H9 (cell line): ENCODE data around the gene COQ7. TPM values are rescaled to one million over a fixed set of nuclear protein-coding genes. Genes with fewer than 3 reads are reported as not detected.

ENCODE experiments used
- DNase-seq: peaks from one replicate; pipeline ENCODE4 v3.0.0-alpha.2; 2017
- H2AFZ ChIP-seq: one replicate; pipeline ENCODE4 v1.6.1; 2013; ENCODE audit warnings: mild to moderate bottlenecking, low read length, control low read depth, moderate library complexity
- H2AK5ac ChIP-seq: 2 replicates; pipeline ENCODE4 v1.6.1; 2013; ENCODE audit warnings: low read length, control low read depth, mixed read lengths; ENCODE audit not compliant: insufficient read length
- H2BK120ac ChIP-seq: one replicate; pipeline ENCODE4 v1.6.1; 2013; ENCODE audit warnings: low read depth, mild to moderate bottlenecking, low read length, control low read depth, inconsistent platforms; ENCODE audit not compliant: poor library complexity, severe bottlenecking
- H2BK12ac ChIP-seq: 2 replicates; pipeline ENCODE4 v1.6.1; 2013; ENCODE audit warnings: low read length, control low read depth, mixed read lengths, low read depth; ENCODE audit not compliant: insufficient read length
- H2BK15ac ChIP-seq: 2 replicates; pipeline ENCODE4 v1.6.1; 2013; ENCODE audit warnings: low read depth, low read length, control low read depth
- H2BK20ac ChIP-seq: one replicate; pipeline ENCODE4 v1.6.1; 2013; ENCODE audit warnings: low read depth, mild to moderate bottlenecking, low read length, control low read depth, inconsistent platforms; ENCODE audit not compliant: poor library complexity, severe bottlenecking
- H2BK5ac ChIP-seq: 2 replicates; pipeline ENCODE4 v1.6.1; 2013; ENCODE audit warnings: low read length, control low read depth, mixed read lengths; ENCODE audit not compliant: insufficient read length
- H3K14ac ChIP-seq: 2 replicates; pipeline ENCODE4 v1.6.1; 2013; ENCODE audit warnings: low read length, control low read depth; ENCODE audit not compliant: insufficient read depth
- H3K18ac ChIP-seq: 2 replicates; pipeline ENCODE4 v1.6.1; 2013; ENCODE audit warnings: low read depth, mild to moderate bottlenecking, mixed read lengths, low read length, control low read depth; ENCODE audit not compliant: insufficient read length
- H3K23ac ChIP-seq: 2 replicates; pipeline ENCODE4 v1.6.1; 2013; ENCODE audit warnings: low read length, control low read depth, mixed read lengths, low read depth; ENCODE audit not compliant: insufficient read length
- H3K23me2 ChIP-seq: 2 replicates; pipeline ENCODE4 v1.6.1; 2013; ENCODE audit warnings: low read depth, mild to moderate bottlenecking, mixed read lengths, low read length, control low read depth; ENCODE audit not compliant: insufficient read length, poor library complexity, severe bottlenecking
- H3K27ac ChIP-seq: 2 replicates; pipeline ENCODE4 v1.5.1; 2013; ENCODE audit warnings: low read length, control low read depth, mixed read lengths, low read depth; ENCODE audit not compliant: insufficient read length
- H3K27me3 ChIP-seq: 2 replicates; pipeline ENCODE4 v1.6.1; 2013; ENCODE audit warnings: low read length, control low read depth, inconsistent platforms; ENCODE audit not compliant: insufficient read depth
- H3K4ac ChIP-seq: 2 replicates; pipeline ENCODE4 v1.6.1; 2013; ENCODE audit warnings: low read depth, mild to moderate bottlenecking, control low read depth, inconsistent platforms, low read length, moderate library complexity
- H3K4me1 ChIP-seq: 2 replicates; pipeline ENCODE4 v1.6.1; 2013; ENCODE audit warnings: low read length, control low read depth, inconsistent platforms; ENCODE audit not compliant: insufficient read depth
- H3K4me2 ChIP-seq: 2 replicates; pipeline ENCODE4 v1.6.1; 2013; ENCODE audit warnings: low read length, control low read depth, mixed read lengths; ENCODE audit not compliant: insufficient read length, insufficient read depth
- H3K56ac ChIP-seq: 2 replicates; pipeline ENCODE4 v1.6.1; 2013; ENCODE audit warnings: low read depth, mild to moderate bottlenecking, mixed read lengths, low read length, control low read depth; ENCODE audit not compliant: insufficient read length
- H3K79me1 ChIP-seq: 2 replicates; pipeline ENCODE4 v1.6.1; 2013; ENCODE audit warnings: low read depth, mild to moderate bottlenecking, moderate library complexity, low read length, control low read depth, inconsistent platforms; ENCODE audit not compliant: insufficient read depth, poor library complexity, severe bottlenecking
- H3K79me2 ChIP-seq: 2 replicates; pipeline ENCODE4 v1.6.1; 2013; ENCODE audit warnings: low read length, control low read depth, inconsistent platforms; ENCODE audit not compliant: insufficient read depth
- H3K9ac ChIP-seq: 2 replicates; pipeline ENCODE4 v1.6.1; 2013; ENCODE audit warnings: low read length, control low read depth, mixed read lengths; ENCODE audit not compliant: insufficient read length; ENCODE audit errors: extremely low read depth
- H3K9me3 ChIP-seq: one replicate; pipeline ENCODE4 v1.6.1; 2013; ENCODE audit warnings: low read depth, low read length, inconsistent platforms; ENCODE audit not compliant: control insufficient read depth
- H3T11ph ChIP-seq: one replicate; pipeline ENCODE4 v1.6.1; 2013; ENCODE audit warnings: mild to moderate bottlenecking, low read length, control low read depth, inconsistent platforms
- H4K20me1 ChIP-seq: one replicate; pipeline ENCODE4 v1.6.1; 2013; ENCODE audit not compliant: control insufficient read depth, insufficient read length, insufficient read depth
- H4K5ac ChIP-seq: 2 replicates; pipeline ENCODE4 v1.6.1; 2013; ENCODE audit warnings: low read depth, mild to moderate bottlenecking, mixed read lengths, low read length, control low read depth; ENCODE audit not compliant: insufficient read length
- H4K8ac ChIP-seq: replicated peaks from 2 replicates; pipeline ENCODE4 v1.6.1; 2013; ENCODE audit warnings: low read length, control low read depth, mixed read lengths, low read depth; ENCODE audit not compliant: insufficient read length
- H4K91ac ChIP-seq: 2 replicates; pipeline ENCODE4 v1.6.1; 2013; ENCODE audit warnings: low read depth, mild to moderate bottlenecking, moderate library complexity, mixed read lengths, low read length, control low read depth; ENCODE audit not compliant: insufficient read length
- H3K27ac Mint-ChIP-seq, 3 experiments: 2 replicates in 2 of 3; 3 replicates in 1 of 3; pipeline ENCODE4 v1.8.0; 2020 to 2021; ENCODE audit warnings: mixed read lengths in 3 of 3, mild to moderate bottlenecking in 1 of 3, moderate library complexity in 1 of 3
- H3K27me3 Mint-ChIP-seq: 2 replicates; pipeline ENCODE4 v1.8.0; 2021; ENCODE audit warnings: low read depth, mild to moderate bottlenecking, moderate library complexity, mixed read lengths
- H3K36me3 Mint-ChIP-seq, 3 experiments: 2 replicates in 2 of 3; 3 replicates in 1 of 3; pipeline ENCODE4 v1.8.0; 2020 to 2021; ENCODE audit warnings: low read depth in 3 of 3, mixed read lengths in 3 of 3; ENCODE audit not compliant: insufficient read depth in 1 of 3
- H3K4me1 Mint-ChIP-seq, 2 experiments: 2 replicates each; pipeline ENCODE4 v1.8.0; 2020; ENCODE audit warnings: mixed read lengths in 2 of 2
- H3K4me3 Mint-ChIP-seq, 2 experiments: 2 replicates in 1 of 2; 3 replicates in 1 of 2; pipeline ENCODE4 v1.8.0; 2020 to 2021; ENCODE audit warnings: mild to moderate bottlenecking in 2 of 2, mixed read lengths in 2 of 2, moderate library complexity in 1 of 2
- H3K9me3 Mint-ChIP-seq, 2 experiments: 2 replicates in 1 of 2; 3 replicates in 1 of 2; pipeline ENCODE4 v1.8.0; 2020; ENCODE audit warnings: mild to moderate bottlenecking in 2 of 2, mixed read lengths in 2 of 2, moderate library complexity in 1 of 2
- CTCF ChIP-seq: fragments of 200-600 bp; sonication (generic); conservative IDR thresholded peaks from 3 replicates; pipeline ENCODE4 v1.8.0; 2021; ENCODE audit warnings: antibody characterized with exemption, mild to moderate bottlenecking
- WGBS: extraction: QIAGEN DNeasy Blood & Tissue Kit; methylation state at CpG from one replicate; pipeline ENCODE4 v1.1.7; 2013; ENCODE audit warnings: missing lambda C conversion rate, low lambda C conversion rate, mixed read lengths; ENCODE audit not compliant: insufficient read length; ENCODE audit errors: extremely low coverage; 5-methylcytosine and 5-hydroxymethylcytosine counted together
- total RNA-seq: library from RNA; stranded (reverse); gene quantifications from 2 replicates; pipeline ENCODE4 v1.2.1, GENCODE V29; 2021

COQ7 gene
- total RNA-seq, 1 experiment from 2014 or later: 29.6 TPM

- Histone ChIP-seq H3K79me1 (no peaks in the 10 kb centered on the region), H4K91ac (no peak overlapping the region), H3K27me3 (peaks cover 3% of the 10 kb centered on the region; the same call in 1 of the 2 replicates), H3K23me2 (peaks cover 10% of the 10 kb centered on the region), H3K9ac (no peak overlapping the region), H2BK15ac (no peak overlapping the region), H3K18ac (no peak overlapping the region), H2AK5ac (no peak overlapping the region), H2AFZ (no peak overlapping the region), H4K8ac (no peak overlapping the region), H3K14ac (peak overlapping the region; percentile 38; the same call in 1 of the 2 replicates), H2BK5ac (no peak overlapping the region), H2BK12ac (no peak overlapping the region), H3K4me1 (peaks cover 6% of the 10 kb centered on the region), H3K4ac (no peak overlapping the region), H3K27ac (no peak overlapping the region), H3K79me2 (no peaks in the 10 kb centered on the region), H3K4me2 (peak overlapping the region; percentile 45), H2BK20ac (no peak overlapping the region), H4K5ac (no peak overlapping the region), H4K20me1 (no peaks in the 10 kb centered on the region), H2BK120ac (no peak overlapping the region), H3K9me3 (no peaks in the 10 kb centered on the region), H3K56ac (no peak overlapping the region), H3T11ph (no peak overlapping the region), H3K23ac (no peak overlapping the region)
- H3K27me3 Mint-ChIP-seq: peaks cover 51% of the 10 kb centered on the region
- no peak for TF ChIP-seq CTCF
- no peak overlapping the region for H3K27ac Mint-ChIP-seq
- WGBS: no CpG with 5 or more reads among the region's 80 CpGs
- peaks cover 0 to 3% (median 1%) of the 10 kb centered on the region in 3 experiments; a peak in 2 of 7 replicates for H3K36me3 Mint-ChIP-seq
- no peaks in the 10 kb centered on the region for H3K9me3 Mint-ChIP-seq
- H3K4me1 Mint-ChIP-seq: peaks cover 17 to 22% of the 10 kb centered on the region in 2 experiments
- H3K4me3 Mint-ChIP-seq: peak overlapping the region; percentile 66 to 69; a peak in 4 of 5 replicates
- DNase-seq: peak; percentile 79
These were observed 47.1 kb downstream of the COQ7 start for GRCh38 chr16:19114359-19115147.
